Stimulated activated CD4-positive, alpha-beta T cell treated with anti-CD3 and anti-CD28 coated beads, Interleukin-15, amount 100 ng/mL, for 48 hours (primary cell): ENCODE measurements around the gene JAK2.

Source experiments
- DNase-seq, 2 donors: peaks; one replicate each; pipeline ENCODE4 v3.0.0-alpha.2; 2020; ENCODE audit warnings: low read depth in 2 of 2

The JAK2 gene

GRCh38 chr9:5140151-5140550, 155.1 kb downstream of the JAK2 start:
- DNase-seq: no peak

- no peak for DNase-seq
Measured at GRCh38 chr9:5144217-5144616, 159.1 kb downstream of the JAK2 start.

GRCh38 chr9:5146241-5146640, 161.2 kb downstream of the JAK2 start:
- no peak for DNase-seq
